ENCODE data around the gene FKBP5. TPM values are rescaled to one million over a fixed set of nuclear protein-coding genes. Genes with fewer than 3 reads are reported as not detected.
"Not testable (repeated sequence)": the region's sequence is repeated elsewhere in the genome, so short reads cannot be mapped to it uniquely, and the experiment has no call there.

Gene FKBP5
- total RNA-seq, 4 donors from 2014 or later: 304 to 768 (median 608) TPM

DNA sequence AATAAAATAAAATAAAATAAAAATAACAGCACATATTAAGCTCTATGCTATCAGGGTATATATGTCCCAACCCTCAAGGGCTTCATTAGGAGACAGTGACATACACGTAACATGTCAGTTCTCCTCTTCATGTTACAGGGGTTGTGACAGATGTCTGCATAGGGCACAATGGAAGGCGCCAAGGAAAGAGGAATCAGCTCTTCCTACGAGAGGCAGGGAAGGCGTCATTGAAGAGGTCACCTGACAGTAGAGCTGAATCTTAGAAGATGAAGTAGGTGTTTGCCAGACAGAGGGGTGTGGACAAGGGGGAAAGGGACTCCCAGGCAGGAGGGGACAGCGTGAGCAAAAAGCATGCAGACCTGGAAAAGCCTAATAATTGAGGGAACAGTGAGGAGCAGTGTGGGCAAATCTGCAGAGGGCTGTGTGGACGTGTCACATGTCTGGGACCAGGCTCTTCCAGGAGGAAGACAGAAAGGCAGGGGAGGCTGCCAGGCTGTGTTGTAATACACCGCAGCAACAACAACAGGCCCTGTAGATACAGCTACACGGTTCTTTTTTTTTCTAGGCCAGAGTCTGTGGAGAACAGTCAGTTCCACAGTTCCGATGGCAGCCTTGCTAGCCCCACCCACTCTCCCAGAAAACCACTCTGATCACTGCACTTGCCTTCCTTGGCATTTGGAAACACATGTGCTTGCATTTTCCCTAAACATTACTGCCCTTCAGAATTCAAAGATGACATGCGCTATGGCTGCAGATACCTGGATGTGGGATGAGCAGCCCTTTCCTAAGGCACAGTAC, 2.5 kb upstream of the FKBP5 start:
- Histone ChIP-seq H3K36me3 (no peaks in the 10 kb centered on the region), H3K4me3 (no peak overlapping the region), H3K27ac (peak overlapping the region; percentile 95 to 100 (median 99)), H3K9me3 (peaks cover 0 to 5% (median 0%) of the 10 kb centered on the region in 4 donors), H3K4me1 (peaks cover 0 to 36% (median 26%) of the 10 kb centered on the region in 4 donors), H3K27me3 (no peaks in the 10 kb centered on the region)
- TF ChIP-seq EP300 (IDR thresholded peaks at IDR 0.05) (peak; percentile 82 to 98), POLR2A (IDR thresholded peaks at IDR 0.05) (peak; percentile 21 to 63), CTCF (IDR thresholded peaks at IDR 0.05) (peak in 1 of 5 experiments; percentile 6)
- 50 to 51% methylated on average over 10 of the region's 10 CpGs for WGBS, 2 donors
- DNase-seq (ENCODE audit: low spot score in 2 of 2): peak; percentile 89 to 92

DNA sequence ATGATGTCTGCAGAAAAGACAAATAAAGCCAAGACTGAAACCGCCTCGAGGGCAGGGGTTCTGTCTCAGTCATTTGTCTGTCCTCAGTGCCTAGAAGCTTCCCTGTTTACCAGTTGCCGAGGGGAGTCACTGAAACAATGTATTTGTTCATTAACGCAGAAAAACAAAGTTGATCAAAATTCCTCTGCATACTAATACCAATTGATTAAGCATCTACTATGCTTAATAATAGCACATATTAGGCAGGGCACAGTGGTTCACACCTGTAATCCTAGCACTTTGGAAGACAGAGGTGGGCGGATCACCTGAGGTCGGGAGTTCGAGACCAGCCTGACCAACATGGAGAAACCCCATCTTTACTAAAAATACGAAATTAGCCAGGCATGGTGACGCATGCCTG, 1.8 kb upstream of the FKBP5 start:
- Histone ChIP-seq H3K9me3 (peaks cover 0 to 5% (median 0%) of the 10 kb centered on the region in 4 donors), H3K4me1 (peaks cover 0 to 36% (median 26%) of the 10 kb centered on the region in 4 donors), H3K36me3 (no peaks in the 10 kb centered on the region), H3K27ac (peak overlapping the region; percentile 95 to 100 (median 99)), H3K27me3 (no peaks in the 10 kb centered on the region), H3K4me3 (no peak overlapping the region)
- 91 to 92% methylated on average over 9 of the region's 9 CpGs for WGBS, 2 donors
- DNase-seq (ENCODE audit: low spot score in 2 of 2): no peak
- TF ChIP-seq CTCF (IDR thresholded peaks at IDR 0.05) (no peak), EP300 (IDR thresholded peaks at IDR 0.05) (no peak), POLR2A (IDR thresholded peaks at IDR 0.05) (no peak)

DNA sequence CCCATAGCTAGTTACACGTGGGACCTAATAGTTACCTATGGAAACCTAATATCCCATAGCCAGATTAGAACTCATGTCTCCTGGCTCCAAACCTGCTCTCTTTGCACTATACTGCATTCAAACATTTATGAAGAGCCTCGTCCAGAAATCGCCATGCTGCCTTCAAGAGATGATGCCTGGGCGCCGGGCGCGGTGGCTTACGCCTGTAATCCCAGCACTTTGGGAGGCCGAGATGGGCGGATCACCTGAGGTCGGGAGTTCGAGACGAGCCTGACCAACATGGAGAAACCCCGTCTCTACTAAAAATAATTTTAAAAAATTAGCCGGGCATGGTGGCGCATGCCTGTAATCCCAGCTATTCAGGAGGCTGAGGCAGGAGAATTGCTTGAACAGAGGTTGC, 1.3 kb upstream of the FKBP5 start:
- peak overlapping the region; percentile 95 to 100 (median 99) for H3K27ac ChIP-seq
- H3K4me3 ChIP-seq; H3K9me3 ChIP-seq; DNase-seq (ENCODE audit: low spot score in 2 of 2); H3K36me3 ChIP-seq; H3K27me3 ChIP-seq: not testable (repeated sequence)
- WGBS, 2 donors: 94 to 98% methylated on average over 16 of the region's 16 CpGs
- H3K4me1 ChIP-seq: peaks cover 0 to 36% (median 26%) of the 10 kb centered on the region in 4 donors

GRCh38 chr6:35687658-35688604, 784 bp downstream of the FKBP5 start:
- H3K27me3 ChIP-seq: no peaks in the 10 kb centered on the region
- DNase-seq (ENCODE audit: low spot score in 2 of 2): peak in 1 of 2 donors; percentile 55
- H3K4me3 ChIP-seq: peak overlapping the region; percentile 66 to 97 (median 86)
- peak overlapping the region; percentile 99 to 100 (median 100) for H3K27ac ChIP-seq
- peaks cover 0 to 57% (median 27%) of the 10 kb centered on the region in 4 donors for H3K4me1 ChIP-seq
- TF ChIP-seq POLR2A (IDR thresholded peaks at IDR 0.05) (no peak), EP300 (IDR thresholded peaks at IDR 0.05) (peak in 1 of 2 donors; percentile 90)
- H3K9me3 ChIP-seq: no peaks in the 10 kb centered on the region
- WGBS, 2 donors: 0 to 1% methylated on average over 50 to 53 of the region's 100 CpGs
- peaks cover 0 to 21% (median 3%) of the 10 kb centered on the region in 3 donors for H3K36me3 ChIP-seq

- peaks cover 0 to 26% (median 3%) of the 10 kb centered on the region in 3 donors for H3K36me3 ChIP-seq
- TF ChIP-seq EP300 (IDR thresholded peaks at IDR 0.05) (no peak), POLR2A (IDR thresholded peaks at IDR 0.05) (no peak), CTCF (IDR thresholded peaks at IDR 0.05) (no peak)
- peaks cover 0 to 61% (median 25%) of the 10 kb centered on the region in 4 donors for H3K4me1 ChIP-seq
- 54 to 56% methylated on average over 4 of the region's 4 CpGs for WGBS, 2 donors
- H3K4me3 ChIP-seq: peak overlapping the region; percentile 66 to 97 (median 86)
- DNase-seq (ENCODE audit: low spot score in 2 of 2): no peak
- peak overlapping the region; percentile 99 to 100 (median 100) for H3K27ac ChIP-seq
- H3K27me3 ChIP-seq: no peaks in the 10 kb centered on the region
- H3K9me3 ChIP-seq: no peaks in the 10 kb centered on the region
Observed at GRCh38 chr6:35686873-35687555, 1.7 kb downstream of the FKBP5 start.

All from tibial nerve (tissue), 4 donors.